Uterus (tissue), 2 donors: ENCODE results near the gene SPATA3.

Experiments used
- CTCF ChIP-seq, 4 experiments: fragments of 200-600 bp in 2 of 4; fragments of 450-650 bp in 2 of 4; sonication (generic) in 2 of 4; IDR thresholded peaks; one replicate each; pipeline ENCODE4 v1.5.1; 2016 to 2019; ENCODE audit warnings: antibody characterized with exemption in 4 of 4, mild to moderate bottlenecking in 2 of 4, moderate library complexity in 1 of 4
- POLR2A ChIP-seq, 2 donors: fragments of 450-650 bp; IDR thresholded peaks; one replicate each; pipeline ENCODE4 v1.6.1; 2016; ENCODE audit warnings: antibody characterized with exemption in 2 of 2, mild to moderate bottlenecking in 1 of 2, moderate library complexity in 1 of 2

DNA sequence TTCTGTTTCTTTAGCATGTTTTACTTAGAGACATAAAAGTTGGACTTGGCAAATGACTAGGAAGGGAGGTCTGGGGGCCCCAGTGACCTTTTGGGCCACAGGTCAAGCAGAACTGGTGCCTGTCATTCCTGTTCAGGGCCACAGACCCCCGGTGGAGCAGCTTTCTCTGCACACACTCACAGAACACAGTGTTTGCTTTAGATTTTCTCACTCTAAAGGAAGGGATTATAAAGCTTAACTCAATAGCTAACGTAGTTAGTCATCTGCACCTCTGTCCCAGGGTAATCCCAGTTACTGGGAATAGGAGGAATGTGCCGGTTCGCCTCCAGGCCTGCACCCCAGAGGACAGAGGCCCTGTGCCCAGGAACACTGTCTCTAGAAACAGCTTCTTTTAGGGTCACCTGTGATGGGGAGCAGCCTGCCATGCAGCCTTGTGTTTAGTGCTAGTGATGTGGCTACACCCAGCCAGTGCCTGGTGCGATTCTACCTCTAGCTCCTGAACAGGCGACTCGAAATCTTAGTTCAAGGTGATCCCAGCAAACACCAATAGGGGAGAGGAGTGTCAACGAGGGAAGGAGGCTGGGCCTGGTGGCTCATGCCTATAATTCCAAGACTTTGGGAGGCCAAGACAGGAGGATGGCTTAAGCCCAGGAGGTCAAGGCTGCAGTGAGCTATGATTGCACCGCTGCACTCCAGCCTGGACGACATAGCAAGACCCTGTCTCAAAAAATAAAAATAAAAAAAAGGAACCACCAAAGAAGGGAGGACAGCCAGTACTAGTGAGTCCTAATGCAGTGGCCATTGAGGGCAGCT lies 11.6 kb downstream of the SPATA3 start:
- TF ChIP-seq CTCF (IDR thresholded peaks at IDR 0.05) (no peak), POLR2A (IDR thresholded peaks at IDR 0.05) (no peak)
